Uterus (tissue), 4 donors: ENCODE measurements around the gene ZNF528. TPM values are rescaled to one million over a fixed set of nuclear protein-coding genes. Genes with fewer than 3 reads are reported as not detected.

Experiments used
- DNase-seq, 2 donors: peaks; one replicate each; pipeline ENCODE4 v3.0.0-alpha.2; 2019 to 2020
- H3K27ac ChIP-seq, 2 donors: fragments of 200-600 bp; sonication (generic); 1 replicate in 1 of 2; 2 replicates in 1 of 2; pipeline ENCODE4 v1.5.1; 2016 to 2018
- H3K27me3 ChIP-seq, 2 donors: fragments of 200-600 bp; sonication (generic); one replicate each; pipeline ENCODE4 v1.5.1; 2018 to 2019; ENCODE audit warnings: control low read depth in 1 of 2
- H3K36me3 ChIP-seq, 2 donors: fragments of 200-600 bp; sonication (generic); one replicate each; pipeline ENCODE4 v1.5.1; 2019; ENCODE audit warnings: control low read depth in 1 of 2
- H3K4me1 ChIP-seq, 2 donors: fragments of 200-600 bp; sonication (generic); one replicate each; pipeline ENCODE4 v1.5.1; 2018 to 2019; ENCODE audit warnings: control low read depth in 1 of 2
- H3K4me3 ChIP-seq, 2 donors: fragments of 200-600 bp; sonication (generic); 1 replicate in 1 of 2; 2 replicates in 1 of 2; pipeline ENCODE4 v1.5.1; 2018 to 2019; ENCODE audit warnings: mild to moderate bottlenecking in 1 of 2
- H3K9me3 ChIP-seq, 2 donors: fragments of 200-600 bp; sonication (generic); one replicate each; pipeline ENCODE4 v1.5.1; 2019; ENCODE audit warnings: control low read depth in 1 of 2
- POLR2A ChIP-seq, 2 donors: fragments of 450-650 bp; IDR thresholded peaks; one replicate each; pipeline ENCODE4 v1.6.1; 2016; ENCODE audit warnings: antibody characterized with exemption in 2 of 2, mild to moderate bottlenecking in 1 of 2, moderate library complexity in 1 of 2
- intact Hi-C: fragments of 100-400 bp; cut with DNase I; formaldehyde crosslinking; loops from one replicate; pipeline ENCODE4 v1.15.1; 2023; ENCODE audit warnings: low total_unique reads
- total RNA-seq, 4 donors: library from RNA; depleted of rRNA in 3 of 4; stranded (reverse); fragments of >200 nt in 3 of 4; gene quantifications; one replicate each; pipeline versions ENCODE4 v1.1.0 to v1.2.4, GENCODE V29; 2014 to 2023
- TF ChIP-seq, protein P1 (sequence below), 4 experiments: fragments of 200-600 bp in 2 of 4; fragments of 450-650 bp in 2 of 4; sonication (generic) in 2 of 4; IDR thresholded peaks; one replicate each; pipeline ENCODE4 v1.5.1; 2016 to 2019; ENCODE audit warnings: antibody characterized with exemption in 4 of 4, mild to moderate bottlenecking in 2 of 4, moderate library complexity in 1 of 4
- donor health status: DM: yes; HTN: yes; CAD: no.

ZNF528 gene
- 10 to 100 TPM in 3 of 4 donors, 1 to 10 TPM in 1; 6.2 to 80.7 (median 49.4) TPM for total RNA-seq

DNA sequence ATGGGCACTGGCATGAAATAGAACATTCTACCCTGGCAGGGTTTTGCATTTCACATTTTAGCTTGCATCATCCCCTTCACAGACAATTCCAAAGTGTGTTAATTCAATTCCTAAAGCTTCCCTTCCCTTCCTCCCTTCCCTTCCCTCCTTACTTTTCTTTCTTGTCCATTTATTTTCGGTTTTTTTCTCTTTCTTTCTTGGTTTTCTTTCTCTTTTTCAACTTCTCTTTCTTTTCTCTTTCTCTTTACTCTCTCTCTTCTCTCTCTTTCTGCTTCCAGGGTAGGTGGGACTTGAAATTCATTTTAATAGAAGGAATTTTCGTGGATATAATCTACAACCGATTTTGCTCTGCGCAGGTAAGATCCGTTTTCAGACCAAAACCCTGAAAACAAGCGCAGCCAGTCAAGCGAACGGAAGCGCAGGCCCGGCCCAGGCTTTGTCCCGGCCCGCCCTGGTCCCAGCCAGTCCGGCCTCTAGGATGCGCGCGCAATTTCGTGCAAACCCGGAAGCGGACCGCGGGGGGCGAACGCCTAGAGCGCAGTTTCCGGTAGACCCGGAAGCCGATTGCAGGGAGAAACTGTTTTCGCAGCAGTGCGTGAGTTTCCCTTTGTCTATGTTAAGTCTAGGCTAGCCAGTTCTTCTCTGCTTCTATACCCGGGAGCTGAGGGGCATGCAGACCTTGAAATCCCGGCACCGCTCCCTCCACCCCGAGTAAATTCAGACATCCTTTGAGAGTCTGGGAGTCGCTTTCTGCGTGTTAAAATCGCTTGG, at the start of gene ZNF528:
ZNF528 (plus strand) TSS at position 540 of the 771 bp plus-strand sequence. CDS start 4,165 bp downstream, outside the sequence.
- intact Hi-C loops = loop anchor here (5.0 kb wide), 1 partner anchor 240 kb away; the partner anchor contains the start of gene ZNF83
- Histone ChIP-seq H3K27me3 (no peaks in the 10 kb centered on the region), H3K36me3 (no peaks in the 10 kb centered on the region), H3K4me3 (peak within 1 kb of the TSS; percentile 54 to 71), H3K9me3 (peaks cover 0 to 3% of the 10 kb centered on the region in 2 donors), H3K27ac (peak within 1 kb of the TSS; percentile 44 to 68), H3K4me1 (no peaks in the 10 kb centered on the region)
- TF ChIP-seq, protein P1, sequence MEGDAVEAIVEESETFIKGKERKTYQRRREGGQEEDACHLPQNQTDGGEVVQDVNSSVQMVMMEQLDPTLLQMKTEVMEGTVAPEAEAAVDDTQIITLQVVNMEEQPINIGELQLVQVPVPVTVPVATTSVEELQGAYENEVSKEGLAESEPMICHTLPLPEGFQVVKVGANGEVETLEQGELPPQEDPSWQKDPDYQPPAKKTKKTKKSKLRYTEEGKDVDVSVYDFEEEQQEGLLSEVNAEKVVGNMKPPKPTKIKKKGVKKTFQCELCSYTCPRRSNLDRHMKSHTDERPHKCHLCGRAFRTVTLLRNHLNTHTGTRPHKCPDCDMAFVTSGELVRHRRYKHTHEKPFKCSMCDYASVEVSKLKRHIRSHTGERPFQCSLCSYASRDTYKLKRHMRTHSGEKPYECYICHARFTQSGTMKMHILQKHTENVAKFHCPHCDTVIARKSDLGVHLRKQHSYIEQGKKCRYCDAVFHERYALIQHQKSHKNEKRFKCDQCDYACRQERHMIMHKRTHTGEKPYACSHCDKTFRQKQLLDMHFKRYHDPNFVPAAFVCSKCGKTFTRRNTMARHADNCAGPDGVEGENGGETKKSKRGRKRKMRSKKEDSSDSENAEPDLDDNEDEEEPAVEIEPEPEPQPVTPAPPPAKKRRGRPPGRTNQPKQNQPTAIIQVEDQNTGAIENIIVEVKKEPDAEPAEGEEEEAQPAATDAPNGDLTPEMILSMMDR (IDR thresholded peaks at IDR 0.05) = peak in 1 of 4 experiments; percentile 20
- TF ChIP-seq POLR2A (IDR thresholded peaks at IDR 0.05) = peak in 1 of 2 donors; percentile 55
- peak; percentile 94 to 96 for DNase-seq

GRCh38 chr19:52351512-52351911, 46.1 kb upstream of the ZNF528 start:
- no peak for TF ChIP-seq POLR2A (IDR thresholded peaks at IDR 0.05)
- TF ChIP-seq, protein P1 (IDR thresholded peaks at IDR 0.05) = no peak
- DNase-seq = no peak
- Histone ChIP-seq H3K9me3 (no peaks in the 10 kb centered on the region), H3K4me1 (no peaks in the 10 kb centered on the region), H3K27me3 (no peaks in the 10 kb centered on the region), H3K27ac (no peak overlapping the region), H3K36me3 (no peaks in the 10 kb centered on the region), H3K4me3 (no peak overlapping the region)
- intact Hi-C loops = no loop called here

- no peaks in the 10 kb centered on the region for H3K36me3 ChIP-seq
- peaks cover 0 to 37% of the 10 kb centered on the region in 2 donors for H3K9me3 ChIP-seq
- TF ChIP-seq POLR2A (IDR thresholded peaks at IDR 0.05) = no peak
- TF ChIP-seq, protein P1 (IDR thresholded peaks at IDR 0.05) = no peak
- no peaks in the 10 kb centered on the region for H3K27me3 ChIP-seq
- DNase-seq = no peak
- H3K4me3 ChIP-seq = no peak overlapping the region
- intact Hi-C loops = no loop called here
- H3K27ac ChIP-seq = no peak overlapping the region
- no peaks in the 10 kb centered on the region for H3K4me1 ChIP-seq
Measured at GRCh38 chr19:52366414-52366824, 31.2 kb upstream of the ZNF528 start.

DNA sequence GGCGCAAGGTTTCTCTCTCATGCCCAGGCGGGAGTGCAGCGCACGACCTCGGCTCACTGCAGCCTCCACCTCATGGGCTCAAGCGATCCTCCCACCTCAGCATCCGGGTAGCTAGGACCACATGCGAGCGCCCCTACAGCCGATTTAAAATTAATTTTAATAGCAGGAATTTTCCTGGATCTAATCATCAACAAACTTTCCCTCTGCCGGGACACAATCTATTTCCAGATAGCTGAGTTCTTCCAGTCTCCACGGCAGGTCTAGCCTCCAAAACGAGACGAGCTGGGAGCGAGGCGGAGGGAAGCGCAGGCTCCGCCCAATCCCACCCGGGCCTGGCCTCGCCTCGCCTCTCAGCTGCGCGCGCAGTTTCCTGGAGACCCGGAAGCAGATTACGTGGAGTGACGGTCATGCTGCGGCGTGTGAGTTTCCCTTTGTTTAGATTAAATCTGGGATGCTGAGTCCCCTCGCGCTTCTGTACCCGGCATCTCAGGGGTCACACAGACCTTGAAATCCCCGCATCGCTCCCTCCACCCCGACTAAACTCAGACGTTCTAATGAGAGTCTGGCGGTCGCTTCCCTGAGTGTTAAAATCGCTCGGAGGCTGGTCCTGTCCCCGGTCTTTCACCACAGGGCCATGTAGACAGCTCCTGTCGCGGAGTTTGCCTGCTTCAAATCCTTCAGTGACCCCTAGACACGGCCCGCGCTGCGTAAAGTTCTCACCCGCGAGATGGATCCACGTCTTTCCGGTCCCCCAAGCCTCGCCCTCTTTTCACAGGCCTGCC, 27.9 kb upstream of the ZNF528 start, which contains the start of gene ZNF880:
ZNF880 (plus strand) TSS at position 365 of the 782 bp plus-strand sequence; CDS start at position 408, 43 bp downstream.
- intact Hi-C loops = no loop called here
- no peaks in the 10 kb centered on the region for H3K36me3 ChIP-seq
- H3K4me3 ChIP-seq = peak within 1 kb of the TSS; percentile 73 to 77
- TF ChIP-seq, protein P1 (IDR thresholded peaks at IDR 0.05) = no peak
- TF ChIP-seq POLR2A (IDR thresholded peaks at IDR 0.05) = peak; percentile 25 to 53
- H3K27me3 ChIP-seq = no peaks in the 10 kb centered on the region
- no peaks in the 10 kb centered on the region for H3K4me1 ChIP-seq
- H3K27ac ChIP-seq = peak within 1 kb of the TSS; percentile 87 to 93
- H3K9me3 ChIP-seq = peaks cover 0 to 20% of the 10 kb centered on the region in 2 donors
- DNase-seq = peak; percentile 93 to 94
